Choroid plexus epithelial cell (primary cell): ENCODE measurements around the gene EVC.
A peak's percentile ranks its signal among the peaks of the same experiment; 100 is the strongest.
"Not testable (repeated sequence)": the region's sequence is repeated elsewhere in the genome, so short reads cannot be mapped to it uniquely, and the experiment has no call there.

Experiments used
- DNase-seq: peaks from one replicate; pipeline ENCODE4 v3.0.0-alpha.2; 2010; ENCODE audit warnings: low read depth
- H3K4me3 ChIP-seq: 2 replicates; pipeline ENCODE4 v1.5.1; 2011; ENCODE audit warnings: low read depth, mild to moderate bottlenecking, control low read depth, low read length, moderate library complexity
- TF ChIP-seq, protein P1 (sequence below): conservative IDR thresholded peaks from 2 replicates; pipeline ENCODE4 v1.5.1; 2011; ENCODE audit warnings: low read depth, mild to moderate bottlenecking, control low read depth, inconsistent platforms, low read length, moderate library complexity

The EVC gene

DNA sequence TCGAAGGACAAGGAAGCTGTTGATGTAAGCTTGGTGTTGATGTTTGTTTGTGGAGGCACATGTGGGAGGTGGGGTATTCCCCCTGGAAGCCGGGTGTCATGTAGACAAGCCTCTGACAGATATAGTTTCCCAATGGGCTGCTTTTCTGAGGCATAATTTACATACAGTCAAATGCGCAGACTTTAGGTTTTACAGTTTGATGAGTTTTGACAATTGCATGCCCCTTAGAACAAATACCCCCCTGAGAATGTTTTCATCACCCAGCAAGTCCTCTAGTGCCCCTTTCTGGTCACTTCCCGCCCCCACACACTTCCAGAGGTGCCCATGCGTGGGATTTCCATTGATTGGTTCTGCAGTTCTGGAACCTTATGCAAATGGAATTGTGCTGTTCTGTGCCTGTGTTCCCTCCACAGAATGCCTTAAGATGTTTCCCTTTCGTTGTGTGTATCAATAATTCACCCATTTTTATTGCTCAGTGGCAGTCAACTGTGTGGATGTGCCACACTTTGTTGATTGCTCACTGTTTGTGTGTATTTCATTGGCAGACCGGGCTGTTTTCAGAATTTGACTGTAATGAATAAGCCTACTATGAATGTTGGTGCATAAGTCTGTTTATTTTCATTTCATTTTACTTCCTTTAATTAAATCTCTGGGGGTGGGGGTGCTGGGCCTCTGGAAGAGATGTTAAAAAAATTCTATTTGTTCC is 8.5 kb downstream of the EVC start:
- no peak for DNase-seq
- no peak overlapping the region for H3K4me3 ChIP-seq
- TF ChIP-seq, protein P1, sequence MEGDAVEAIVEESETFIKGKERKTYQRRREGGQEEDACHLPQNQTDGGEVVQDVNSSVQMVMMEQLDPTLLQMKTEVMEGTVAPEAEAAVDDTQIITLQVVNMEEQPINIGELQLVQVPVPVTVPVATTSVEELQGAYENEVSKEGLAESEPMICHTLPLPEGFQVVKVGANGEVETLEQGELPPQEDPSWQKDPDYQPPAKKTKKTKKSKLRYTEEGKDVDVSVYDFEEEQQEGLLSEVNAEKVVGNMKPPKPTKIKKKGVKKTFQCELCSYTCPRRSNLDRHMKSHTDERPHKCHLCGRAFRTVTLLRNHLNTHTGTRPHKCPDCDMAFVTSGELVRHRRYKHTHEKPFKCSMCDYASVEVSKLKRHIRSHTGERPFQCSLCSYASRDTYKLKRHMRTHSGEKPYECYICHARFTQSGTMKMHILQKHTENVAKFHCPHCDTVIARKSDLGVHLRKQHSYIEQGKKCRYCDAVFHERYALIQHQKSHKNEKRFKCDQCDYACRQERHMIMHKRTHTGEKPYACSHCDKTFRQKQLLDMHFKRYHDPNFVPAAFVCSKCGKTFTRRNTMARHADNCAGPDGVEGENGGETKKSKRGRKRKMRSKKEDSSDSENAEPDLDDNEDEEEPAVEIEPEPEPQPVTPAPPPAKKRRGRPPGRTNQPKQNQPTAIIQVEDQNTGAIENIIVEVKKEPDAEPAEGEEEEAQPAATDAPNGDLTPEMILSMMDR = no peak

GRCh38 chr4:5720157-5720850 is 9.3 kb downstream of the EVC start:
- DNase-seq = no peak
- no peak overlapping the region for H3K4me3 ChIP-seq
- TF ChIP-seq, protein P1 = no peak

GRCh38 chr4:5720980-5721379 is 10.0 kb downstream of the EVC start:
- TF ChIP-seq, protein P1 = no peak
- no peak overlapping the region for H3K4me3 ChIP-seq
- no peak for DNase-seq

DNA sequence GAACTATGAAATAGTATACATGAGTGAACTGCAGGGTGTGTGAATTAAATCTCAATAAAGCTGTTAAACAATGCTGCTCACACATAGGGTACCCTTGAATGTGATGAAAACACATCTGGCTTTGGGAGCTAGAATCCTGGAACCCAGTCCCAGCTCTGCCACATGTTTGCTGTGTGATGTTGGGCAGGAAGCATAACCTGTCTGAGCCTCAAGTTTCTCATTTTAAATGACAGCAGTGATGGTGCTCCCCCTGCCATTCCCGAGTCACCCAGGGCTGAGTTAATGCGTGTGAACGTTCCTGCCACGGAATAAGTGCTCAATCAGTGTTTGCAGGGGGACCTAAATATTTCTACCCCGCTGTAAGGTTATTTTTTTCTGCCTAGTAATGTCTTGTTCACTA is 10.9 kb downstream of the EVC start:
- TF ChIP-seq, protein P1 = no peak
- no peak overlapping the region for H3K4me3 ChIP-seq
- DNase-seq = no peak

DNA sequence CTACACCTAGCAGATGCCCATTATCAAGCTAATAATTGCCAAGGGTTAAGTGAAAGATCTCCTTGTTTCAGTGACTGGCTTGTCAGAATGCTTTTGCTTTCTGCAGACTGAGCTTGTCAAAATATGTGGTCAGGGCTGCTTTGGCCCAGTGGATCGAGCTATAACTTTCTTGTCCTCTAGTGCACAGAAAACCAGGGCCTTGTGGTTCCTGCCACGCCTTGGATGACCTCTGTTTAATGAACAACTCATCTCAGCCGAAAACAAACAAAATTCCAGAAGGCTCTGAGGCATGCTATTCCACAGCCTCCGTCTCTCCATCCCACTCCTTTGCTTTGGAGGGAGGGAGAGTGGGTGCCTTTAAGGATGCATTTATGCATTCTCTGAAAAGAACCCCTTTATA is 11.3 kb downstream of the EVC start:
- H3K4me3 ChIP-seq = no peak overlapping the region
- DNase-seq = no peak
- TF ChIP-seq, protein P1 = no peak

GRCh38 chr4:5724377-5724776 is 13.4 kb downstream of the EVC start:
- H3K4me3 ChIP-seq = no peak overlapping the region
- peak; percentile 34 for DNase-seq
- TF ChIP-seq, protein P1 = no peak

DNA sequence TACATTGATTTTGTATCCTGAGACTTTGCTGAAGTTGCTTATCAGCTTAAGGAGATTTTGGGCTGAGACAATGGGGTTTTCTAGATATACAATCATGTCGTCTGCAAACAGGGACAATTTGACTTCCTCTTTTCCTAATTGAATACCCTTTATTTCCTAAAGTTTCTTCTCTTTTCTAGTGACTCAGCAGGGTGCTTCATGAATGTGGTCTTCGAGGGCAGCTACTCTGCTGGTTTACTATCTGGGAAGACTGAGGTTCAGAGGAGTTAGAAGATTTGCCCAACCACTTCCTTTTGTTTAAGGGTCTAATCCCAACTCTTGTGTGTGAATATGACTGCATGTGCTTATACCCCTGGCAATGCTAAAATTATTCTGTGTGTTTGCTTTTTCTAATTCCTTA is 17.4 kb downstream of the EVC start:
- not testable (repeated sequence) for DNase-seq, H3K4me3 ChIP-seq
